Measurements from ENCODE around the gene MYADML2. TPM values are rescaled to one million over a fixed set of nuclear protein-coding genes. Genes with fewer than 3 reads are reported as not detected.

The MYADML2 gene
- total RNA-seq, 2 experiments from 2014 or later, result 0.19 TPM; not detected in 1

DNA sequence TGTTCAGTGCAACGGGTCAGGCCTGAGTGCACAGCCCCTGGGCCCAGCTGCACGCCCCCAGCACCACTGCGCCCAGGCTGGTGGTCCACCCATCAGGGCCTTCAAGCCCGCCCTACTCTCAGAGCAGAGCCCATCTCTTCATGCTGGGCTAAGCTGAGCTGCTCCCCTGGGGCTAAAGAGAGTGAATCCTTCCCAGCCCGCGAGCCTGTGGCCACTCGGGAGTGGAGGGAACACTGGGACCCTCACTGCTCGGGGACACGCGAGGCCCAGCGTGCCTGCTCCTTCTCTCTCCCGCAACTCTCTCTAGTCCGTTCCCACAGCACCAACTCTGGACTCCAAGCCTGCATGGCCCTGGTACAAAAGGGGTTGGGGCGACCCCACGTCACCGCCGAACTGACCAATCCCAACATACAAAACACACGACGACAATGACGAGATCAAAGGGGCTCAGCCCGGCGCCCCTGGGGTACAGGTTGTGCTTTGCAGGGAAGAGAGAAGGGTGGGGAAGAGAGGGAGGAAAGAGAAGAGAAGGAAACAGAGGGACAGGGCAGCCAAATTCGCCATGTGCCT lies 25.0 kb downstream of the MYADML2 start:
- H3K36me3 ChIP-seq (ENCODE audit: insufficient read depth, low read length), result peaks cover 28% of the 10 kb centered on the region; the same call in 1 of the 2 replicates
- no peak overlapping the region for H2AFZ ChIP-seq (ENCODE audit: low read length)
- ChIA-PET POLR2A (no interaction called here), CTCF (ENCODE audit: unreplicated experiment) (no interaction called here)
- intact Hi-C loops (cut with micrococcal nuclease; ENCODE audit: unreplicated experiment), result no loop called here
- no peak overlapping the region for H3K27ac ChIP-seq (ENCODE audit: low read depth, low read length, poor library complexity, severe bottlenecking)
- no peak overlapping the region for H3K4me2 ChIP-seq (ENCODE audit: low read length)
- DNase-seq (ENCODE audit: low spot score), result no peak
- peaks cover 40% of the 10 kb centered on the region for H3K4me1 ChIP-seq (ENCODE audit: insufficient read depth, low read length, poor library complexity, severe bottlenecking)
- H3K9me2 ChIP-seq (ENCODE audit: insufficient read depth, low read length), result no peaks in the 10 kb centered on the region
- no peaks in the 10 kb centered on the region for H3K9me3 ChIP-seq (ENCODE audit: low read length)
- peaks cover 42% of the 10 kb centered on the region for H3K79me2 ChIP-seq (ENCODE audit: insufficient read depth, low read depth, low read length)
- TF ChIP-seq, protein P1, sequence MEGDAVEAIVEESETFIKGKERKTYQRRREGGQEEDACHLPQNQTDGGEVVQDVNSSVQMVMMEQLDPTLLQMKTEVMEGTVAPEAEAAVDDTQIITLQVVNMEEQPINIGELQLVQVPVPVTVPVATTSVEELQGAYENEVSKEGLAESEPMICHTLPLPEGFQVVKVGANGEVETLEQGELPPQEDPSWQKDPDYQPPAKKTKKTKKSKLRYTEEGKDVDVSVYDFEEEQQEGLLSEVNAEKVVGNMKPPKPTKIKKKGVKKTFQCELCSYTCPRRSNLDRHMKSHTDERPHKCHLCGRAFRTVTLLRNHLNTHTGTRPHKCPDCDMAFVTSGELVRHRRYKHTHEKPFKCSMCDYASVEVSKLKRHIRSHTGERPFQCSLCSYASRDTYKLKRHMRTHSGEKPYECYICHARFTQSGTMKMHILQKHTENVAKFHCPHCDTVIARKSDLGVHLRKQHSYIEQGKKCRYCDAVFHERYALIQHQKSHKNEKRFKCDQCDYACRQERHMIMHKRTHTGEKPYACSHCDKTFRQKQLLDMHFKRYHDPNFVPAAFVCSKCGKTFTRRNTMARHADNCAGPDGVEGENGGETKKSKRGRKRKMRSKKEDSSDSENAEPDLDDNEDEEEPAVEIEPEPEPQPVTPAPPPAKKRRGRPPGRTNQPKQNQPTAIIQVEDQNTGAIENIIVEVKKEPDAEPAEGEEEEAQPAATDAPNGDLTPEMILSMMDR (conservative IDR thresholded peaks at IDR 0.05; ENCODE audit: low read length), result no peak
- no peak for TF ChIP-seq EZH2phosphoT487 (IDR thresholded peaks at IDR 0.05; ENCODE audit: borderline replicate concordance, low read depth, low read length)
- no peak overlapping the region for H3K4me3 ChIP-seq (ENCODE audit: low read depth, low read length, poor library complexity, severe bottlenecking)
- no TSS peak for BruUV-seq (replicated peaks)
- H4K20me1 ChIP-seq (ENCODE audit: insufficient read depth, low read length), result peaks cover 3% of the 10 kb centered on the region

DNA sequence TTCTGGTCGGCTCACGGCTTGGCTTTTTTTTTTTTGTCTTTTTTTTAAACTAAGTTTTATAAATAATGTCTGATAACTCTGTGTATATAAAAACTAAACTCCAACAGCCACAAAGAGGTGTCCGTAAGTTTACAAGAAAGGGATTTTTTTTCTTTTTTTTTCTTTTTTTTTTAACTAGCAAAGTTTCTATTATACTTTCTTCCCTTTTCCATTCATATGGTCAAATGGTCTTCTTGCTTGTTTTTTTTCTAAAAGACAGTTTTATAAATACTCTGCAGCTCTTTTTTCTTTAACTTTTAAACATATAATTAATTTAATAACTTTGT lies 25.5 kb downstream of the MYADML2 start:
- ChIA-PET POLR2A (no interaction called here), CTCF (ENCODE audit: unreplicated experiment) (no interaction called here)
- H3K79me2 ChIP-seq (ENCODE audit: insufficient read depth, low read depth, low read length), result peaks cover 42% of the 10 kb centered on the region
- no peak overlapping the region for H3K4me2 ChIP-seq (ENCODE audit: low read length)
- BruUV-seq (replicated peaks), result TSS peak; percentile 39
- no peak for DNase-seq (ENCODE audit: low spot score)
- H4K20me1 ChIP-seq (ENCODE audit: insufficient read depth, low read length), result peaks cover 8% of the 10 kb centered on the region
- peaks cover 46% of the 10 kb centered on the region for H3K4me1 ChIP-seq (ENCODE audit: insufficient read depth, low read length, poor library complexity, severe bottlenecking)
- H3K27ac ChIP-seq (ENCODE audit: low read depth, low read length, poor library complexity, severe bottlenecking), result no peak overlapping the region
- no peak overlapping the region for H2AFZ ChIP-seq (ENCODE audit: low read length)
- TF ChIP-seq, protein P1 (conservative IDR thresholded peaks at IDR 0.05; ENCODE audit: low read length), result no peak
- no peak for TF ChIP-seq EZH2phosphoT487 (IDR thresholded peaks at IDR 0.05; ENCODE audit: borderline replicate concordance, low read depth, low read length)
- no peak overlapping the region for H3K4me3 ChIP-seq (ENCODE audit: low read depth, low read length, poor library complexity, severe bottlenecking)
- intact Hi-C loops (cut with micrococcal nuclease; ENCODE audit: unreplicated experiment), result no loop called here
- H3K9me2 ChIP-seq (ENCODE audit: insufficient read depth, low read length), result no peaks in the 10 kb centered on the region
- peaks cover 28% of the 10 kb centered on the region; the same call in 1 of the 2 replicates for H3K36me3 ChIP-seq (ENCODE audit: insufficient read depth, low read length)
- H3K9me3 ChIP-seq (ENCODE audit: low read length), result no peaks in the 10 kb centered on the region

DNA sequence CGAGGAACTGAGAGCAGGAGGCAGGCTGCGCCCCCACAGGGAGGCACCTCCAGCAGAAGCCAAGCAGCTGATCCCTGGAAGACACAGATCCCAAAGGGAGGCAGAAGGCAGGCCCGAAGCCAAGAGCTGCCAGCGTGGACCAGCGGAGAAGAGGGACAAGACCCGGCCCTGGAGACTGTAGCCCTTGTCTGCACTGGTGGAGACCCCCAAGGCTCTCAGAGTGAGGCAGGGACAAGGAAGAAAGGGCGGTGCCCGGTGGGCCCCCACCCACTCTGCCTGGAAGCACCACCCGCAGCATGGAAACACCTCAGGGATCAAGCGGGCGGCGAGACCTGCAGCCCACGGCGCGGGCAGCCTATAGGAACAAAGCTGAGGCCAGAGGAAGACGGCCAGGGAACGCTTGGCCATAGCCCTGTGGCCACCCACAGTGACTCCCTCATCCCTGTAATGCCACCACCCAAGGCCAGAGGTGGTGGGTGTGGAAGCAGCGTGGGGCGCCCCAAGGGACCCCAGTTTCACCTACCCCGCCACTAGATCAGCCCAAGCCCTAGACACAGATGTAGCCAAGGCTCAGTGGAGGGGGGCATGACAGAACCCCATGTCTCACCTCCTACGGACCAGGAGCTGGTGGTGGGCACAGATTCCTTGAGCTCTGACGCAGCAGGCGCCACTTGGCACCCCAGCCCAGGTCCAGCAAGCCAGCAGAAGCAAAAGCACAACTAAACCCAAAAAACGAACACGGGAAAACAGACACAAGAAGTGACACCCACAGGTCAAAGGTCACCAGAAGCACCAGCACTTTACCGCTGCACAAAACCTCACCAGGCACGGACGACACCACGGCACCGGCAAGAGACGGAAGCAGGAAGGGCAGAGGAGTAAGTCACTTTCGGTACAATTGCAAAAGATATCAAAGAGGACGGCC lies 26.2 kb downstream of the MYADML2 start:
- peaks cover 8% of the 10 kb centered on the region for H4K20me1 ChIP-seq (ENCODE audit: insufficient read depth, low read length)
- peaks cover 41% of the 10 kb centered on the region for H3K4me1 ChIP-seq (ENCODE audit: insufficient read depth, low read length, poor library complexity, severe bottlenecking)
- peaks cover 32% of the 10 kb centered on the region for H3K36me3 ChIP-seq (ENCODE audit: insufficient read depth, low read length)
- DNase-seq (ENCODE audit: low spot score), result no peak
- H3K27ac ChIP-seq (ENCODE audit: low read depth, low read length, poor library complexity, severe bottlenecking), result no peak overlapping the region
- H3K9me2 ChIP-seq (ENCODE audit: insufficient read depth, low read length), result no peaks in the 10 kb centered on the region
- H2AFZ ChIP-seq (ENCODE audit: low read length), result no peak overlapping the region
- peaks cover 36% of the 10 kb centered on the region for H3K79me2 ChIP-seq (ENCODE audit: insufficient read depth, low read depth, low read length)
- BruUV-seq (replicated peaks), result no TSS peak
- ChIA-PET CTCF (ENCODE audit: unreplicated experiment) (no interaction called here), POLR2A (no interaction called here)
- H3K4me3 ChIP-seq (ENCODE audit: low read depth, low read length, poor library complexity, severe bottlenecking), result no peak overlapping the region
- no peak overlapping the region for H3K4me2 ChIP-seq (ENCODE audit: low read length)
- intact Hi-C loops (cut with micrococcal nuclease; ENCODE audit: unreplicated experiment), result no loop called here
- TF ChIP-seq, protein P1 (conservative IDR thresholded peaks at IDR 0.05; ENCODE audit: low read length), result no peak
- no peak for TF ChIP-seq EZH2phosphoT487 (IDR thresholded peaks at IDR 0.05; ENCODE audit: borderline replicate concordance, low read depth, low read length)
- H3K9me3 ChIP-seq (ENCODE audit: low read length), result no peaks in the 10 kb centered on the region
